ENCODE results near the gene CTNNA2. TPM values are rescaled to one million over a fixed set of nuclear protein-coding genes. Genes with fewer than 3 reads are reported as not detected.

The CTNNA2 gene
- total and polyA plus RNA-seq, 2 of the 8 experiments (the other 6 are each of a cell fraction or from before 2014, with no cell fraction given), result 3.9 to 9.0 TPM

GRCh38 chr2:80490964-80491363 is 978.1 kb downstream of the CTNNA2 start:
- Histone ChIP-seq H4K5ac (ENCODE audit: insufficient read length, low read depth, low read length) (no peak overlapping the region), H2BK12ac (ENCODE audit: low read depth, low read length) (no peak overlapping the region), H2BK5ac (ENCODE audit: low read depth, low read length) (no peak overlapping the region), H3K9me3 (ENCODE audit: insufficient read depth in 2 of 2, low read depth in 1 of 2, low read length in 1 of 2) (no peaks in the 10 kb centered on the region), H3K4me3 (ENCODE audit: extremely low read depth in 1 of 4, insufficient read depth in 2 of 4, low read depth in 3 of 4, low read length in 4 of 4) (no peak overlapping the region), H3K4me1 (replicated peaks in 1 of 4; ENCODE audit: control insufficient read depth in 3 of 4, insufficient read depth in 4 of 4, low read length in 3 of 4) (no peaks in the 10 kb centered on the region), H3K9ac (replicated peaks in 1 of 4; ENCODE audit: extremely low read depth in 1 of 4, low read depth in 3 of 4, low read length in 3 of 4) (no peak overlapping the region), H4K20me1 (replicated peaks in 1 of 2; ENCODE audit: control insufficient read depth in 1 of 2, insufficient read depth in 2 of 2, low read length in 2 of 2) (no peaks in the 10 kb centered on the region), H2BK20ac (ENCODE audit: low read length) (no peak overlapping the region), H4K8ac (ENCODE audit: extremely low read depth, insufficient read depth, low read length) (no peak overlapping the region), H4K91ac (replicated peaks; ENCODE audit: insufficient read length, low read length) (no peak overlapping the region), H3K79me1 (ENCODE audit: low read depth, low read length) (no peaks in the 10 kb centered on the region), H3K18ac (ENCODE audit: extremely low read depth, low read length) (no peak overlapping the region), H3K79me2 (ENCODE audit: control insufficient read depth in 1 of 2, insufficient read depth in 2 of 2, low read length in 2 of 2) (no peaks in the 10 kb centered on the region), H3K56ac (replicated peaks; ENCODE audit: insufficient read length, low read depth, low read length) (no peak overlapping the region), H2BK15ac (ENCODE audit: low read length) (no peak overlapping the region), H2BK120ac (replicated peaks; ENCODE audit: low read depth, low read length) (no peak overlapping the region), H3K14ac (ENCODE audit: insufficient read length) (no peak overlapping the region), H3K27ac (ENCODE audit: low read depth, low read length) (no peak overlapping the region), H3K23ac (ENCODE audit: insufficient read length) (no peak overlapping the region), H2AK5ac (ENCODE audit: low read depth, low read length) (no peak overlapping the region), H3K23me2 (ENCODE audit: low read depth, low read length) (no peaks in the 10 kb centered on the region), H3K4ac (replicated peaks; ENCODE audit: insufficient read length, low read depth, low read length) (no peak overlapping the region), H3K27me3 (replicated peaks in 1 of 4; ENCODE audit: control insufficient read depth in 3 of 4, extremely low read depth in 1 of 4, insufficient read depth in 3 of 4, low read length in 3 of 4) (no peaks in the 10 kb centered on the region), H3K4me2 (ENCODE audit: insufficient read depth in 1 of 2, low read depth in 2 of 2, low read length in 2 of 2) (no peak overlapping the region), H2AFZ (ENCODE audit: low read length) (no peak overlapping the region), H3K36me3 (ENCODE audit: control insufficient read depth in 2 of 4, insufficient read depth in 4 of 4, low read length in 3 of 4) (no peaks in the 10 kb centered on the region)
- DNase-seq (ENCODE audit: low read depth in 1 of 2, low spot score in 2 of 2) (no peak), FAIRE-seq (no peak)
- CTCF ChIA-PET (ENCODE audit: partially characterized antibody), result no interaction called here
- WGBS, 2 experiments (ENCODE audit: extremely low coverage in 1 of 2, insufficient coverage in 1 of 2, insufficient read length in 1 of 2, insufficient replicate concordance in 2 of 2, low coverage in 1 of 2, low lambda C conversion rate in 2 of 2, missing lambda C conversion rate in 1 of 2), result 86% methylated on average over 4 of the region's 4 CpGs; no CpG with 5 or more reads in 1 of the 2 experiments
- POLR2A ChIA-PET (ENCODE audit: partially characterized antibody), result no interaction called here
- TF ChIP-seq RBBP5 (IDR thresholded peaks at IDR 0.05; ENCODE audit: borderline replicate concordance, low read depth, low read length) (no peak), TAF1 (IDR thresholded peaks at IDR 0.05; ENCODE audit: low read depth, low read length) (no peak), SP2 (IDR thresholded peaks at IDR 0.05; ENCODE audit: low read length) (no peak), JUND (IDR thresholded peaks at IDR 0.05; ENCODE audit: low read length) (no peak), BRCA1 (IDR thresholded peaks at IDR 0.05; ENCODE audit: low read depth, low read length) (no peak), ATF2 (IDR thresholded peaks at IDR 0.05; ENCODE audit: low read length) (no peak)

All from H1 (cell line).